IPS-20b (cell line): Measurements from ENCODE around the gene KNDC1.
"Not testable (repeated sequence)": the region's sequence is repeated elsewhere in the genome, so short reads cannot be mapped to it uniquely, and the experiment has no call there.

Source experiments
- H3K27ac ChIP-seq: one replicate; pipeline ENCODE4 v1.5.1; 2013; ENCODE audit warnings: low read length
- H3K27me3 ChIP-seq: 2 replicates; pipeline ENCODE4 v1.6.1; 2013; ENCODE audit warnings: mild to moderate bottlenecking, low read length, inconsistent platforms; ENCODE audit not compliant: insufficient read depth
- H3K36me3 ChIP-seq: 2 replicates; pipeline ENCODE4 v1.6.1; 2013; ENCODE audit warnings: low read depth, mild to moderate bottlenecking, inconsistent platforms, low read length, moderate library complexity; ENCODE audit not compliant: insufficient read depth
- H3K4me1 ChIP-seq: 2 replicates; pipeline ENCODE4 v1.6.1; 2013; ENCODE audit warnings: mild to moderate bottlenecking, control low read depth, inconsistent platforms, low read length, moderate library complexity; ENCODE audit not compliant: insufficient read depth
- H3K4me3 ChIP-seq: 2 replicates; pipeline ENCODE4 v1.5.1; 2013; ENCODE audit warnings: mild to moderate bottlenecking, low read length, inconsistent platforms
- H3K9ac ChIP-seq: 2 replicates; pipeline ENCODE4 v1.6.1; 2013; ENCODE audit warnings: low read depth, mild to moderate bottlenecking, inconsistent platforms, low read length, moderate library complexity
- H3K9me3 ChIP-seq: 2 replicates; pipeline ENCODE4 v1.6.1; 2013; ENCODE audit warnings: mild to moderate bottlenecking, low read depth, low read length, inconsistent platforms; ENCODE audit not compliant: insufficient read depth

KNDC1 gene

DNA sequence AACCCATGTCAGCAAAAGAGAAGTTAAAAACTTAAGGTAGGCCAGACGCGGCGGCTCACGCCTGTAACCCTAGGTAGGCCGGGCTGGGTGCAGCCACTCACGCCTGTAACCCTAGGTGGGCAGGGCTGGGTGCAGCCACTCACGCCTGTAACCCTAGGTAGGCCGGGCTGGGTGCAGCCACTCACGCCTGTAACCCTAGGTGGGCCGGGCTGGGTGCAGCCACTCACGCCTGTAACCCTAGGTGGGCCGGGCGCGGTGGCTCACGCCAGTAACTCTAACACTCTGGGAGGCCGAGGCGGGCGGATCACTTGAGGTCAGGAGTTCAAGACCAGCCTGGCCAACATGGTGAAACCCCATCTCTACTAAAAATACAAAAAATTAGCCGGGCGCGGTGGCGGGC lies 61.7 kb downstream of the KNDC1 start:
- not testable (repeated sequence) for H3K4me3 ChIP-seq, H3K36me3 ChIP-seq, H3K27ac ChIP-seq, H3K9me3 ChIP-seq, H3K4me1 ChIP-seq, H3K9ac ChIP-seq, H3K27me3 ChIP-seq

DNA sequence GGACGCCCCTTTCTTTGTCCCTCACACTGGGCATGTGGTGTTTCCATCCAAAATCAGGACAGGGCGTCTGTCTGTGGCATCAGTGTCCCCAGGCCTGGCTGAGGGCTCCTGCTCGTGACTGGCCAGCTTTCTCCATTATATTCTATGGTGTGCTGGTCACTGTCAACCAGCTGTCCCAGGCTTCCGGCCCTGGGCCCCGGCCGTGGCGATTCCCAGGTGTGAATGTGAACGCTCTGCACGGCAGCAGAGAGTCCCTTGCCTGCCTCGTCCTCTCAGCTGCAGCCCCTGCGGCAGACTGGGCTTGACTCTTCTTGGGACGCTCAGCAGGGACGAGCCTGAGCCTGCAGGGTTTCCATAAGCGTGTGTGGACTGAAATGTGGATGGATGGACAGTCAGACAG lies 64.1 kb downstream of the KNDC1 start:
- H3K36me3 ChIP-seq, result no peaks in the 10 kb centered on the region
- no peak overlapping the region for H3K27ac ChIP-seq
- no peak overlapping the region for H3K9ac ChIP-seq
- H3K4me1 ChIP-seq, result no peaks in the 10 kb centered on the region
- H3K4me3 ChIP-seq, result no peak overlapping the region
- no peaks in the 10 kb centered on the region for H3K9me3 ChIP-seq
- H3K27me3 ChIP-seq, result peaks cover 24% of the 10 kb centered on the region

DNA sequence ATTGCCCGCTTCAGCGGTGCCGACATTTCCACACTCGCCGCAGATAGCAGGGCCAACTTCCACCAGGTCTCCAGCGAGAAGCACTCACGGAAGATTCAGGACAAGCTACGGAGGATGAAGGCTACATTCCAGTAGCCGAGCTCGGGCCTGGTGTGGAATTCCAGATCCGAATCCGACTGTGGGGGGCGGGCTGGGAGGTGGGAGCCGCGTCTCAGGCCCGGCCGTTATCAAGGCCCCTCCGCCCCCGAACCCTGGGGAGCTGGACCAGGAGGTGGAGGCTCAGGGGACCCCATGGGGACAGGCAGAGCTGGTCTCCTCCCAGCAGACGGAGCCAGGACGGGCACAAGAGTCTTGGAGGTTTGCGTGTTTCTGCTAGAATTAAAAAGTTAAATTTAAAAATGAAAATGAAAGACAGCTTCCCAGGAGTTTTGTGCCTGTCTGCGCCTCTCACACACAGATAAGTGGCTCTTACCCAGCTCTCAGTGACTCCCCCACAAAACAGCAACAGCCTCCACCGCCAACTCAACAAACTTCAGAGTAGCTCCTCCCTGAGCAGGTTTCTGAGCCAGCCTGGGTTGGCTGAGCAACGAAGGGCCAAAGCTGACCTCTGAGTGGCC lies 64.8 kb downstream of the KNDC1 start:
- H3K27me3 ChIP-seq, result peaks cover 32% of the 10 kb centered on the region
- no peak overlapping the region; the same call in 1 of the 2 replicates for H3K9ac ChIP-seq
- H3K36me3 ChIP-seq, result no peaks in the 10 kb centered on the region
- no peak overlapping the region for H3K27ac ChIP-seq
- no peak overlapping the region for H3K4me3 ChIP-seq
- no peaks in the 10 kb centered on the region for H3K9me3 ChIP-seq
- no peaks in the 10 kb centered on the region for H3K4me1 ChIP-seq

DNA sequence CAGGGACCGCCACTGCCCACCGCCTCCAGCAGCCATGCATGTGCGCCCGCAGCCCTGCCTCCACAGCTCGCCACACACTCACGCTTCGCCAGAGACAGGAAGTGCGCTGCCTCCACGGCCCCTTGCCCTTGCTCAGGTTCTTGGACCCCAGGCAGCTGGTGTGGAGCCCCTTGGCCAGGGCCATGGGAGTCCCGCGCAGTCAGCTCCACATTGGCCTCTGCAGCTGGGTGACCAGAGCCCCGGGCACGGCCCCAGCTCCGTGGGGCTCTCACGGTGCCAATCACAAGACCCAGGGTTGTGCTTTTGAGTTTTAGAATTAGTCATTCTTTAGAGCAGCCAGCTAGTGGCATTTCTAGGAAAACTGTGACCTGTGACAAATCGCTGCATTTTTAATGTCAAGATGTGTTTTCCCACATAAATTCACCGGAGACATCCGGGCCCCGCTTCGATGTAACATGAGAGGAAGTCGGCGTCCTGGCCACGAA lies 65.7 kb downstream of the KNDC1 start:
- Histone ChIP-seq H3K27me3 (peaks cover 39% of the 10 kb centered on the region), H3K4me3 (no peak overlapping the region), H3K4me1 (no peaks in the 10 kb centered on the region), H3K36me3 (no peaks in the 10 kb centered on the region), H3K27ac (no peak overlapping the region), H3K9me3 (no peaks in the 10 kb centered on the region), H3K9ac (no peak overlapping the region)

DNA sequence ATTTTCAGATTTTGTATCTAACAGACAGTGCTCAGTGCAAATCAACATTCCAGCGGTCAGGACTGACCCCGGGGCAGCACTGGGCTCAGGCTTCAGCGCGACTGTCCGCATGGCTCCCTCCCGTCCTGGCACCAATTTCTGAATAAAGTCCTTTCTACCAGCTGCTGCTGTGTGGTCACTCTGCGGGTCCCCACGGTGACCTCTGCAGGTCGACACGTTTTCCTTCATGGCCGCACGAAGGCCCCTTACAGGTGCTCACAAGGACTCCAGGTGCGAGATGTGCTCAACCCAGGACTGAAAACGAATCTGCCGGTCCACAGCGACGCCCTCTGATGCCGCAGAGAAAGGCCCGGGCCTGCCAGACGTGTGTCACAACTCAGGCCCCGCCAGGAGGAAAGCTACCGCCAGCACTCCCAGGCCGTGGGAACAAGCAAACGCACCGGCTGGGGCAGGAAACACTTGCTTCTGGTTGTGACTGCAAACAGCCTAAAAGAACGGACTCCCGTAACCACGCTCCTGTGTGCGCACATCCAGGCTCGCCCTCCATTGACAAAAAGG lies 66.3 kb downstream of the KNDC1 start:
- no peaks in the 10 kb centered on the region for H3K9me3 ChIP-seq
- no peak overlapping the region for H3K9ac ChIP-seq
- H3K4me3 ChIP-seq, result no peak overlapping the region
- no peaks in the 10 kb centered on the region for H3K36me3 ChIP-seq
- no peak overlapping the region for H3K27ac ChIP-seq
- peaks cover 44% of the 10 kb centered on the region for H3K27me3 ChIP-seq
- no peaks in the 10 kb centered on the region; the same call in 1 of the 2 replicates for H3K4me1 ChIP-seq

GRCh38 chr10:133227256-133227655 lies 67.2 kb downstream of the KNDC1 start:
- H3K4me1 ChIP-seq, result peaks cover 6% of the 10 kb centered on the region; the same call in 1 of the 2 replicates
- H3K9me3 ChIP-seq, result no peaks in the 10 kb centered on the region
- H3K9ac ChIP-seq, result no peak overlapping the region
- no peak overlapping the region for H3K27ac ChIP-seq
- peaks cover 54% of the 10 kb centered on the region for H3K27me3 ChIP-seq
- no peak overlapping the region for H3K4me3 ChIP-seq
- H3K36me3 ChIP-seq, result no peaks in the 10 kb centered on the region

- no peaks in the 10 kb centered on the region for H3K9me3 ChIP-seq
- peaks cover 76% of the 10 kb centered on the region for H3K27me3 ChIP-seq
- H3K4me3 ChIP-seq, result peak overlapping the region; percentile 58
- no peaks in the 10 kb centered on the region for H3K36me3 ChIP-seq
- no peak overlapping the region for H3K9ac ChIP-seq
- H3K4me1 ChIP-seq, result peaks cover 7% of the 10 kb centered on the region; the same call in 1 of the 2 replicates
- H3K27ac ChIP-seq, result no peak overlapping the region
Measured at GRCh38 chr10:133229265-133230043, 69.4 kb downstream of the KNDC1 start.

- peaks cover 80% of the 10 kb centered on the region for H3K27me3 ChIP-seq
- H3K9ac ChIP-seq, result no peak within 1 kb of the TSS
- no peaks in the 10 kb centered on the region for H3K9me3 ChIP-seq
- peaks cover 7% of the 10 kb centered on the region; the same call in 1 of the 2 replicates for H3K4me1 ChIP-seq
- H3K4me3 ChIP-seq, result peak within 1 kb of the TSS; percentile 58
- H3K27ac ChIP-seq, result no peak within 1 kb of the TSS
- no peaks in the 10 kb centered on the region for H3K36me3 ChIP-seq
Measured at GRCh38 chr10:133230044-133230361, 70.0 kb downstream of the KNDC1 start, which contains the start of gene UTF1. TSS of gene UTF1 (plus strand) at chr10:133230217. CDS start at chr10:133230289, 72 bp downstream.

- no peak overlapping the region for H3K27ac ChIP-seq
- H3K36me3 ChIP-seq, result no peaks in the 10 kb centered on the region
- peaks cover 7% of the 10 kb centered on the region; the same call in 1 of the 2 replicates for H3K4me1 ChIP-seq
- H3K4me3 ChIP-seq, result no peak overlapping the region; the same call in 1 of the 2 replicates
- peaks cover 85% of the 10 kb centered on the region for H3K27me3 ChIP-seq
- H3K9me3 ChIP-seq, result no peaks in the 10 kb centered on the region
- H3K9ac ChIP-seq, result no peak overlapping the region
Measured at GRCh38 chr10:133230387-133231195, 70.6 kb downstream of the KNDC1 start.

- Histone ChIP-seq H3K9ac (no peak overlapping the region), H3K36me3 (no peaks in the 10 kb centered on the region), H3K27me3 (peaks cover 93% of the 10 kb centered on the region)
Measured at GRCh38 chr10:133231244-133231945, 71.4 kb downstream of the KNDC1 start.

More at GRCh38 chr10:133231244-133231945, 71.4 kb downstream of the KNDC1 start:
- peaks cover 7% of the 10 kb centered on the region; the same call in 1 of the 2 replicates for H3K4me1 ChIP-seq
- H3K9me3 ChIP-seq, result no peaks in the 10 kb centered on the region
- H3K27ac ChIP-seq, result no peak overlapping the region
- peak overlapping the region; percentile 49 for H3K4me3 ChIP-seq
